Osteoblast (primary cell): ENCODE data around the gene KCNC3. TPM values are rescaled to one million over a fixed set of nuclear protein-coding genes. Genes with fewer than 3 reads are reported as not detected.
"Not testable (repeated sequence)": the region's sequence is repeated elsewhere in the genome, so short reads cannot be mapped to it uniquely, and the experiment has no call there.

Source experiments
- DNase-seq: peaks from one replicate; pipeline ENCODE4 v3.0.0; 2011; ENCODE audit warnings: low spot score, mixed read lengths; ENCODE audit not compliant: insufficient read length; ENCODE audit errors: missing footprints
- H2AFZ ChIP-seq: 2 replicates; pipeline ENCODE4 v1.6.0; 2011; ENCODE audit warnings: mild to moderate bottlenecking, low read length
- H3K27ac ChIP-seq: 2 replicates; pipeline ENCODE4 v1.5.1; 2011; ENCODE audit warnings: mild to moderate bottlenecking, low read depth, low read length, moderate library complexity
- H3K27me3 ChIP-seq: 2 replicates; pipeline ENCODE4 v1.6.0; 2012; ENCODE audit warnings: mild to moderate bottlenecking, control low read depth, inconsistent platforms, low read length, moderate library complexity; ENCODE audit not compliant: insufficient read depth
- H3K36me3 ChIP-seq: 2 replicates; pipeline ENCODE4 v1.5.1; 2011; ENCODE audit warnings: mild to moderate bottlenecking, low read length, control low read depth, moderate library complexity; ENCODE audit not compliant: insufficient read depth
- H3K4me1 ChIP-seq: 2 replicates; pipeline ENCODE4 v1.5.1; 2011; ENCODE audit warnings: mild to moderate bottlenecking, low read length, control low read depth, moderate library complexity; ENCODE audit not compliant: insufficient read depth
- H3K4me2 ChIP-seq: 2 replicates; pipeline ENCODE4 v1.6.0; 2011; ENCODE audit warnings: mild to moderate bottlenecking, low read length; ENCODE audit not compliant: insufficient read depth
- H3K4me3 ChIP-seq: fragments of 200-600 bp; sonication (generic); 3 replicates; pipeline ENCODE4 v1.5.1; 2012; ENCODE audit warnings: mild to moderate bottlenecking, low read length, inconsistent platforms; ENCODE audit not compliant: insufficient read depth
- H3K79me2 ChIP-seq: 2 replicates; pipeline ENCODE4 v1.6.0; 2012; ENCODE audit warnings: mild to moderate bottlenecking, low read length, control low read depth, inconsistent platforms; ENCODE audit not compliant: insufficient read depth
- H3K9me3 ChIP-seq: 2 replicates; pipeline ENCODE4 v1.5.1; 2011; ENCODE audit warnings: low read depth, low read length, control low read depth
- H4K20me1 ChIP-seq: 2 replicates; pipeline ENCODE4 v1.6.0; 2012; ENCODE audit warnings: mild to moderate bottlenecking, low read length, control low read depth; ENCODE audit not compliant: insufficient read depth
- CTCF ChIP-seq: IDR thresholded peaks from 2 replicates; pipeline ENCODE4 v1.5.1; 2011; ENCODE audit warnings: mild to moderate bottlenecking, low read depth, low read length, moderate library complexity; ENCODE audit errors: extremely low read depth
- total RNA-seq: library from RNA; depleted of rRNA; stranded (reverse); fragments of >200 nt; gene quantifications from 2 replicates; pipeline ENCODE4 v1.2.3, GENCODE V29; 2012

The KCNC3 gene
- total RNA-seq, 1 donor, result not detected

- H3K27me3 ChIP-seq, result no peaks in the 10 kb centered on the region
- no peaks in the 10 kb centered on the region for H3K4me1 ChIP-seq
- H3K27ac ChIP-seq, result no peak overlapping the region
- peak overlapping the region; percentile 98 for H2AFZ ChIP-seq
- peak overlapping the region; percentile 67 for H3K4me3 ChIP-seq
- DNase-seq, result peak; percentile 77
- H3K36me3 ChIP-seq, result no peaks in the 10 kb centered on the region
- peak overlapping the region; percentile 82 for H3K4me2 ChIP-seq
- H3K79me2 ChIP-seq, result no peaks in the 10 kb centered on the region
- TF ChIP-seq CTCF, result peak; percentile 82
- no peaks in the 10 kb centered on the region for H4K20me1 ChIP-seq
- no peaks in the 10 kb centered on the region for H3K9me3 ChIP-seq
These were observed 28.3 kb upstream of the KCNC3 start for GRCh38 chr19:50357178-50358100.

GRCh38 chr19:50356691-50357177 is 27.6 kb upstream of the KCNC3 start:
- Histone ChIP-seq H3K27me3 (no peaks in the 10 kb centered on the region), H2AFZ (no peak overlapping the region), H3K4me2 (peak overlapping the region; percentile 82), H3K4me1 (no peaks in the 10 kb centered on the region), H3K79me2 (no peaks in the 10 kb centered on the region), H3K4me3 (no peak overlapping the region), H3K9me3 (no peaks in the 10 kb centered on the region), H3K27ac (no peak overlapping the region), H4K20me1 (no peaks in the 10 kb centered on the region), H3K36me3 (no peaks in the 10 kb centered on the region)
- no peak for TF ChIP-seq CTCF
- DNase-seq, result no peak

GRCh38 chr19:50353487-50353880 is 24.3 kb upstream of the KCNC3 start:
- not testable (repeated sequence) for H3K4me2 ChIP-seq, H3K79me2 ChIP-seq, H3K27me3 ChIP-seq, H3K4me1 ChIP-seq, H3K9me3 ChIP-seq, H4K20me1 ChIP-seq, H3K4me3 ChIP-seq, H2AFZ ChIP-seq, DNase-seq, H3K36me3 ChIP-seq, H3K27ac ChIP-seq

GRCh38 chr19:50352242-50352641 is 23.1 kb upstream of the KCNC3 start:
- Histone ChIP-seq H2AFZ (no peak overlapping the region), H4K20me1 (no peaks in the 10 kb centered on the region), H3K27me3 (no peaks in the 10 kb centered on the region), H3K36me3 (no peaks in the 10 kb centered on the region), H3K4me3 (no peak overlapping the region), H3K9me3 (no peaks in the 10 kb centered on the region), H3K27ac (no peak overlapping the region), H3K79me2 (no peaks in the 10 kb centered on the region), H3K4me1 (no peaks in the 10 kb centered on the region), H3K4me2 (no peak overlapping the region)
- no peak for DNase-seq
- no peak for TF ChIP-seq CTCF
